Metanephros (tissue), 2 donors: ENCODE data around the gene SUMO1. TPM values are rescaled to one million over a fixed set of nuclear protein-coding genes. Genes with fewer than 3 reads are reported as not detected.

Experiments
- small RNA-seq: library from RNA; depleted of rRNA; stranded (forward); fragments of <200 nt; gene quantifications from one replicate; pipeline ENCODE3, GENCODE V24; 2014; ENCODE audit warnings: low replicate concordance
- total RNA-seq: library from RNA; depleted of rRNA; stranded (reverse); fragments of >200 nt; gene quantifications from one replicate; pipeline ENCODE4 v1.2.3, GENCODE V29; 2014

SUMO1 gene
- 82.0 TPM for total RNA-seq

DNA sequence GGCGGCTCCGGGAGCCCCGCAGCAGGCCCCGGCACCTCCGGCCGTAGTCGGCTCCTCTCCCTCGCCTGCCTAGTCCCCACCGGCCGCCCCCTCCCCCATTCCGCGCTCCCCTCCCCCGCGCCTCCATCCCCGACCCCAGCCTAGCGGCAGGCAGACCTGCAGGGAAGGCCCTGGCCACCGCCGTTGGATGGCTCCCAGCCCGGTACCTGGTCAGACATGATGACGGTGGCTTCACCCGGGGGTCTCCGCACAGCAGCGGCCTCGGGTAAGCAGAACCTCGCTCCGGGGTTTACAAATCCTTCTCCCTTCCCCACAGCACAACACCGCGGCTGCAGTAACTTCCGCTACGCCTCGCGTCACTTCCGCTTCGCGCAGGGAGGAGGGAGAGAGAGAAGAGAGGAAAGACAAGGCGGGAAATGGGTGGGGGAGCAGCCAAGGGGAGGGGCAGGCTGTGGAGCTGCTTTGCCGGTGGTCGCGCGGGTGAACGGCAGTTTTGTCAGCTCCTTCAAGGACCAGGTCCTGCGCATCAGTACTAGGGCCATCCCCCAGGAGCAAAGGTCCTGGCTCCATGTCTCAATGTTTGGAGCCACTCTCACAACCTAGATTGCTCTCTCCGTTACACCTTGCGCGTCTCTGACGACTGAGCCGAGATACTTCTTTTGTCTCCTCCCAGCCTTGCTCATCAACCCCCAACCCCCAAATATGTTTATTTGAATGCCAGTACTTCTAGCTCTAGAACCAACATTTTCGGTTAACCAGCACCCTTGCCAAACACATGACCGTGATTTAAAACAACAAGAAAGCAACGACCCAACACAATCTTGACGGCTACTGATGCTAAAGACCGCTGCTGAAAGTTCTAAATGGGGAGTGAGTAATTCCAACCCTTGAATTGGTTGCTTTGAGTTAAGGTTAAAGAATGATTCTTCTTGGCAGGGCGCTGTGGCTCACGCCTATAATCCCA lies at the start of gene SUMO1:
Gene SUMO1, minus strand, starts transcription at position 364 of the 964 bp plus-strand sequence. Its CDS starts 146 bp downstream, at position 218.

GRCh38 chr2:202265467-202266277 lies 27.3 kb upstream of the SUMO1 start, which contains the start of gene NOP58:
NOP58 (plus strand) TSS chr2:202265763; CDS start chr2:202265942, 179 bp downstream.

Small RNA genes lying within 50 kb of the gene (small RNA-seq; reads per million reads assigned to genes)
- gene AC079354.2 = not detected
- gene RF00575 = not detected
- gene SNORD70 = 258 reads per million, percentile 98 among the genes with 10 or more reads in this experiment

Other genes starting within 250 kb of the SUMO1 start
- 76.1 TPM for gene FZD7, start 204.7 kb downstream of the SUMO1 start, total RNA-seq
- 0.18 TPM for gene KIAA2012, start 165.3 kb downstream of the SUMO1 start, total RNA-seq
- gene NOP58, start 27.2 kb upstream of the SUMO1 start, total RNA-seq = 78.1 TPM
- 45.6 TPM for gene BMPR2, start 137.7 kb upstream of the SUMO1 start, total RNA-seq